NT2/D1 (cell line): Measurements from ENCODE around the gene PLA2G2F.

Source experiments
- YY1 ChIP-seq: IDR thresholded peaks from 2 replicates; pipeline ENCODE4 v1.6.1; 2011; ENCODE audit not compliant: insufficient read length, insufficient read depth
- ZNF274 ChIP-seq: IDR thresholded peaks from 2 replicates; pipeline ENCODE4 v1.6.1; 2011; ENCODE audit warnings: mild to moderate bottlenecking, low read depth, low read length

- TF ChIP-seq ZNF274: no peak
- TF ChIP-seq YY1: no peak
These were observed 3.0 kb downstream of the PLA2G2F start for GRCh38 chr1:20142001-20142710.
